Spleen (tissue), 11 donors: ENCODE measurements around the gene ANKRD28. TPM values are rescaled to one million over a fixed set of nuclear protein-coding genes. Genes with fewer than 3 reads are reported as not detected.

ENCODE experiments used
- DNase-seq: peaks from one replicate; pipeline ENCODE4 v3.0.0-alpha.2; 2020
- H3K27ac ChIP-seq, 8 donors: fragments of 200-600 bp; sonication (generic) in 7 of 8; 1 replicate in 4 of 8; 2 replicates in 4 of 8; pipeline versions ENCODE4 v1.5.0 to v1.8.0; 2016 to 2021; ENCODE audit warnings: inconsistent platforms in 4 of 8, mild to moderate bottlenecking in 4 of 8, moderate library complexity in 1 of 8
- H3K27me3 ChIP-seq, 7 donors: fragments of 200-600 bp; sonication (generic) in 6 of 7; replicated peaks in 1 of 7; 1 replicate in 4 of 7; 2 replicates in 3 of 7; pipeline versions ENCODE4 v1.5.0 to v1.8.0; 2016 to 2021; ENCODE audit warnings: inconsistent platforms in 3 of 7, mild to moderate bottlenecking in 1 of 7
- H3K36me3 ChIP-seq, 6 donors: fragments of 200-600 bp; sonication (generic) in 5 of 6; 1 replicate in 4 of 6; 2 replicates in 2 of 6; pipeline versions ENCODE4 v1.5.0 to v1.8.0; 2016 to 2021; ENCODE audit warnings: inconsistent platforms in 2 of 6
- H3K4me1 ChIP-seq, 6 donors: fragments of 200-600 bp; sonication (generic) in 5 of 6; 1 replicate in 3 of 6; 2 replicates in 3 of 6; pipeline versions ENCODE4 v1.5.0 to v1.8.0; 2016 to 2021; ENCODE audit warnings: inconsistent platforms in 3 of 6
- H3K4me3 ChIP-seq, 8 donors: fragments of 200-600 bp; sonication (generic) in 7 of 8; 1 replicate in 4 of 8; 2 replicates in 4 of 8; pipeline versions ENCODE4 v1.5.0 to v1.8.0; 2016 to 2021; ENCODE audit warnings: inconsistent platforms in 4 of 8, mild to moderate bottlenecking in 4 of 8, moderate library complexity in 2 of 8
- H3K9me3 ChIP-seq, 8 donors: fragments of 200-600 bp; sonication (generic) in 7 of 8; 1 replicate in 4 of 8; 2 replicates in 4 of 8; pipeline versions ENCODE4 v1.5.0 to v1.8.0; 2016 to 2021; ENCODE audit warnings: inconsistent platforms in 4 of 8
- CTCF ChIP-seq, 11 experiments: fragments of 200-600 bp in 7 of 11; fragments of 450-650 bp in 4 of 11; sonication (generic) in 4 of 11; IDR thresholded peaks in 8 of 11; conservative IDR thresholded peaks in 3 of 11; 1 replicate in 7 of 11; 2 replicates in 4 of 11; pipeline versions ENCODE4 v1.4.0 to v1.8.0; 2016 to 2021; ENCODE audit warnings: antibody characterized with exemption in 11 of 11, inconsistent platforms in 4 of 11, mild to moderate bottlenecking in 1 of 11
- POLR2A ChIP-seq, 3 donors: fragments of 450-650 bp; IDR thresholded peaks; one replicate each; pipeline ENCODE4 v1.5.1; 2017; ENCODE audit warnings: antibody characterized with exemption in 3 of 3, mild to moderate bottlenecking in 1 of 3
- POLR2AphosphoS5 ChIP-seq, 3 donors: sonication (generic); formaldehyde crosslinking; IDR thresholded peaks; one replicate each; pipeline ENCODE4 v1.5.1; 2017; ENCODE audit warnings: antibody characterized with exemption in 3 of 3
- WGBS, 5 donors: extraction: QIAGEN DNeasy Blood & Tissue Kit in 3 of 5; methylation state at CpG; one replicate each; pipeline versions ENCODE4 v1.1.5 to v1.1.7; 2013 to 2018; 5-methylcytosine and 5-hydroxymethylcytosine counted together
- intact Hi-C: fragments of 100-400 bp; cut with DNase I; formaldehyde crosslinking; loops from one replicate; pipeline ENCODE4 v1.15.0; 2023; ENCODE audit warnings: low total_unique reads
- polyA plus RNA-seq, 3 donors: library from polyadenylated mRNA; stranded (reverse); fragments of 200-250 nt; gene quantifications; one replicate each; pipeline ENCODE4 v1.2.1, GENCODE V29; 2013
- total RNA-seq, 7 donors: library from RNA; depleted of rRNA in 3 of 7; stranded (reverse); fragments of >200 nt in 3 of 7; fragmentation: NEBNext Ultra II Directional in 4 of 7; extraction: Animal tissue kit (Norgen Biotek cat#: 25700) in 4 of 7; gene quantifications; one replicate each; pipeline versions ENCODE4 v1.1.0 to v1.2.1, GENCODE V29; 2016 to 2021
- donor health status: healthy with polysubstance abuse.
- donor health status: DM: no; HTN: no; CAD: no; lungs with moderate emphysema.
- donor health status: DM: no; HTN: no; CAD: no.
- donor health status: Bipolar disorder and iron deficiency.
- donor health status: healthy.
- donor health status: DM: no; HTN: no; CAD: no.
- donor health status: DM: yes; HTN: yes; CAD: no.

ANKRD28 gene
- total and polyA plus RNA-seq, 10 donors: 5.3 to 68.6 (median 42.2) TPM

- Histone ChIP-seq H3K9me3 (no peaks in the 10 kb centered on the region), H3K4me3 (no peak overlapping the region), H3K27ac (no peak overlapping the region), H3K36me3 (no peaks in the 10 kb centered on the region), H3K27me3 (no peaks in the 10 kb centered on the region), H3K4me1 (peaks cover 0 to 11% (median 0%) of the 10 kb centered on the region in 6 donors)
- no peak for TF ChIP-seq CTCF (IDR thresholded peaks at IDR 0.05 in 8 of 11, conservative IDR thresholded peaks at IDR 0.05 in 3 of 11)
- no peak for TF ChIP-seq POLR2AphosphoS5 (IDR thresholded peaks at IDR 0.05)
- TF ChIP-seq POLR2A (IDR thresholded peaks at IDR 0.05): no peak
- intact Hi-C loops: no loop called here
- DNase-seq: no peak
- WGBS, 5 donors: 66 to 82% (median 74%) methylated on average over 4 of the region's 4 CpGs
Measured at GRCh38 chr3:15783361-15783969, 14.3 kb downstream of the ANKRD28 start.

GRCh38 chr3:15782429-15782828 is 15.3 kb downstream of the ANKRD28 start:
- H3K27ac ChIP-seq: no peak overlapping the region
- DNase-seq: no peak
- H3K4me3 ChIP-seq: no peak overlapping the region
- no peaks in the 10 kb centered on the region for H3K9me3 ChIP-seq
- TF ChIP-seq POLR2AphosphoS5 (IDR thresholded peaks at IDR 0.05) (no peak), POLR2A (IDR thresholded peaks at IDR 0.05) (no peak), CTCF (IDR thresholded peaks at IDR 0.05 in 8 of 11, conservative IDR thresholded peaks at IDR 0.05 in 3 of 11) (no peak)
- H3K27me3 ChIP-seq: no peaks in the 10 kb centered on the region
- intact Hi-C loops: no loop called here
- 91 to 97% (median 95%) methylated on average over 2 of the region's 2 CpGs for WGBS, 5 donors
- no peaks in the 10 kb centered on the region for H3K36me3 ChIP-seq
- H3K4me1 ChIP-seq: peaks cover 0 to 11% (median 0%) of the 10 kb centered on the region in 6 donors

- H3K27ac ChIP-seq: no peak overlapping the region
- no peak overlapping the region for H3K4me3 ChIP-seq
- 88 to 94% (median 94%) methylated on average over 6 of the region's 6 CpGs for WGBS, 5 donors
Measured at GRCh38 chr3:15781637-15782402, 16.0 kb downstream of the ANKRD28 start.

More at GRCh38 chr3:15781637-15782402, 16.0 kb downstream of the ANKRD28 start:
- Histone ChIP-seq H3K9me3 (no peaks in the 10 kb centered on the region), H3K27me3 (no peaks in the 10 kb centered on the region), H3K36me3 (no peaks in the 10 kb centered on the region), H3K4me1 (peaks cover 0 to 11% (median 0%) of the 10 kb centered on the region in 6 donors)
- no peak for DNase-seq
- intact Hi-C loops: no loop called here
- no peak for TF ChIP-seq POLR2A (IDR thresholded peaks at IDR 0.05)
- no peak for TF ChIP-seq POLR2AphosphoS5 (IDR thresholded peaks at IDR 0.05)
- no peak for TF ChIP-seq CTCF (IDR thresholded peaks at IDR 0.05 in 8 of 11, conservative IDR thresholded peaks at IDR 0.05 in 3 of 11)
